Measurements from ENCODE around the gene CFAP58.
"Not testable (repeated sequence)": the region's sequence is repeated elsewhere in the genome, so short reads cannot be mapped to it uniquely, and the experiment has no call there.

CFAP58 gene

GRCh38 chr10:104450490-104450889 is 96.9 kb downstream of the CFAP58 start:
- ChIA-PET POLR2A (no interaction called here), CTCF (no interaction called here)
- TF ChIP-seq CTCF (IDR thresholded peaks at IDR 0.05; ENCODE audit: control extremely low read depth, extremely low read depth, low read depth, missing control alignments): no peak
- no peak for DNase-seq (ENCODE audit: extremely low spot score)

GRCh38 chr10:104450954-104451353 is 97.3 kb downstream of the CFAP58 start:
- CTCF ChIA-PET: no interaction called here
- DNase-seq (ENCODE audit: extremely low spot score): no peak
- TF ChIP-seq CTCF (IDR thresholded peaks at IDR 0.05; ENCODE audit: control extremely low read depth, extremely low read depth, low read depth, missing control alignments): no peak
- POLR2A ChIA-PET: no interaction called here

DNA sequence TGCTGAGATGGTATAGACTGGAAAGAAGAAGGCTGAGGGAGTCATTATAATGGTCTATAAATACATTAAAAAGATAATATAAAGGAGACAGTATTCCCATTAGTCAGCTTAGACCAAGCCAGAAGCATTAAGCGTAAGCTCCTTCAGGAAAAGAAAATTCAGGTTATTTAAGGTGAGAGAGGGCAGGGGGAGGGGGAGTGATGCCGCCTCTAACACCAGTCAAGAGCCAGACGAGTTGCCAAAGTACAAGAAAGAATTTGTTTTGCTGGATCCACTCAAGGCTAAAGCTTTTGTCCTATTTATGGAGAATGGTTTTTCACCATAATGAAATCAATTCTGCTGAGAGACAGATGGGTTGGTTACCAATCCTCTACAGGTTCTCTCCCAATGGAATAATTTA is 99.3 kb downstream of the CFAP58 start:
- TF ChIP-seq CTCF (IDR thresholded peaks at IDR 0.05; ENCODE audit: control extremely low read depth, extremely low read depth, low read depth, missing control alignments): no peak
- POLR2A ChIA-PET: no interaction called here
- DNase-seq (ENCODE audit: extremely low spot score): no peak
- CTCF ChIA-PET: interaction anchor here (0.8 to 1.3 kb wide), 2 partner anchors 14 to 23 kb away, joined by 3 read pairs; no protein-coding TSS in a partner anchor

- no peak for TF ChIP-seq CTCF (IDR thresholded peaks at IDR 0.05; ENCODE audit: control extremely low read depth, extremely low read depth, low read depth, missing control alignments)
- ChIA-PET POLR2A (no interaction called here), CTCF (interaction anchor here (1.4 to 2.4 kb wide), 2 partner anchors 13 kb away, joined by 3 to 6 read pairs; no protein-coding TSS in a partner anchor)
- DNase-seq (ENCODE audit: extremely low spot score): no peak
Measured at GRCh38 chr10:104456802-104457542, 103.3 kb downstream of the CFAP58 start.

GRCh38 chr10:104457543-104457828 is 103.9 kb downstream of the CFAP58 start:
- DNase-seq (ENCODE audit: extremely low spot score): no peak
- ChIA-PET CTCF (interaction anchor here (1.4 to 2.4 kb wide), 2 partner anchors 12 to 13 kb away, joined by 3 to 6 read pairs; no protein-coding TSS in a partner anchor), POLR2A (no interaction called here)
- no peak for TF ChIP-seq CTCF (IDR thresholded peaks at IDR 0.05; ENCODE audit: control extremely low read depth, extremely low read depth, low read depth, missing control alignments)

DNA sequence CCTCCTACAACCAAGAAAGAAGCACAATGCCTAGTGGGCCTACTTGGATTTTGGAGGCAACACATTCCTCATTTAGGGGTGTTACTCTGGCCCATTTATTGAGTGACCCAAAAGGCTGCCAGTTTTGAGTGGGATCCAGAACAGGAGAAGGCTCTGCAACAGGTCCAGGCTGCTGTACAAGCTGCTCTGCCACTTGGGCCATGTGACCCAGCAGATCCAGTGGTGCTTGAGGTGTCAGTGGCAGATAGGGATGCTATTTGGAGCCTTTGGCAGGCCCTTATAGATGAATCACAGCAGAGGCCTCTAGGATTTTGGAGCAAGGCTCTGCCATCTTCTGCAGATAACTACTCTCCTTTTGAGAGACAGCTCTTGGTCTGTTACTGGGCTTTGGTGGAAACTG is 111.9 kb downstream of the CFAP58 start:
- POLR2A ChIA-PET: not testable (repeated sequence)

GRCh38 chr10:104468818-104469217 is 115.2 kb downstream of the CFAP58 start:
- CTCF ChIA-PET: interaction anchor here (1.0 kb wide), 1 partner anchor 12 kb away, joined by 3 read pairs; no protein-coding TSS in a partner anchor

More for the DNA sequence above, 111.9 kb downstream of the CFAP58 start:
- CTCF ChIA-PET; DNase-seq (ENCODE audit: extremely low spot score): not testable (repeated sequence)

DNA sequence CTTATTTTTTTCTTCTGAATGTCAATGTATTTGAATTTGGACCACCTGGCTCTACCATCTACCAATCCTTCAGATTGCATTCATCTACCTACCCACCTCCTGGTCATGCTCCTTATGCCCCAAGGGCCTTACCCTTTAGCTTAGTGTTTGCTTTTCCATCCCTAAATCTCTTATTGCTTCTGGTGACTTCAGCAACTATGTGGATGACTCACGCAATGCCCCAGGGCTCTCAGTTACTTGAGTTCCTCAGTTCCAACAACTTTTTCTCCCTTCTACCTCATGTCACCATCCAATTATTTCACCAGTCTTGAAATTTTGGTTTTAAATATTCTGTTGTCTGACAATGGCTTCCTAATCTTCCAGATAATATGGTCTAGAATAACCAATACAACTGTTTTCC is 118.9 kb downstream of the CFAP58 start:
- no peak for TF ChIP-seq CTCF (IDR thresholded peaks at IDR 0.05; ENCODE audit: control extremely low read depth, extremely low read depth, low read depth, missing control alignments)
- ChIA-PET POLR2A (no interaction called here), CTCF (no interaction called here)
- DNase-seq (ENCODE audit: extremely low spot score): no peak

More at GRCh38 chr10:104468818-104469217, 115.2 kb downstream of the CFAP58 start:
- DNase-seq (ENCODE audit: extremely low spot score); POLR2A ChIA-PET: not testable (repeated sequence)

Measured in GM10248 (cell line).